Measurements from ENCODE around the gene PAM16.

Gene PAM16

GRCh38 chr16:4306470-4307214, 44.5 kb downstream of the PAM16 start:
- H3K36me3 Mint-ChIP-seq (ENCODE audit: low read depth) = peaks cover 5% of the 10 kb centered on the region
- peak overlapping the region; percentile 96 for H3K27ac Mint-ChIP-seq
- no peak for TF ChIP-seq CTCF (IDR thresholded peaks at IDR 0.05)
- H3K4me3 Mint-ChIP-seq = peak overlapping the region; percentile 89
- peak; percentile 64 for DNase-seq
- H3K9me3 Mint-ChIP-seq = no peaks in the 10 kb centered on the region
- H3K4me1 Mint-ChIP-seq = peaks cover 44% of the 10 kb centered on the region
- H3K27me3 Mint-ChIP-seq (ENCODE audit: low read depth, poor library complexity) = peaks cover 2% of the 10 kb centered on the region

- Mint-ChIP-seq H3K4me3 (peak overlapping the region; percentile 50), H3K4me1 (peaks cover 43% of the 10 kb centered on the region), H3K27me3 (ENCODE audit: low read depth, poor library complexity) (peaks cover 3% of the 10 kb centered on the region), H3K9me3 (no peaks in the 10 kb centered on the region), H3K36me3 (ENCODE audit: low read depth) (peaks cover 13% of the 10 kb centered on the region), H3K27ac (peak overlapping the region; percentile 97)
- DNase-seq = no peak
- TF ChIP-seq CTCF (IDR thresholded peaks at IDR 0.05) = no peak
These were observed 47.1 kb downstream of the PAM16 start for GRCh38 chr16:4303973-4304372.

GRCh38 chr16:4301968-4302367, 49.2 kb downstream of the PAM16 start:
- Mint-ChIP-seq H3K9me3 (no peaks in the 10 kb centered on the region), H3K4me1 (peaks cover 49% of the 10 kb centered on the region), H3K4me3 (no peak overlapping the region), H3K27me3 (ENCODE audit: low read depth, poor library complexity) (peaks cover 3% of the 10 kb centered on the region), H3K36me3 (ENCODE audit: low read depth) (peaks cover 13% of the 10 kb centered on the region), H3K27ac (no peak overlapping the region)
- no peak for TF ChIP-seq CTCF (IDR thresholded peaks at IDR 0.05)
- DNase-seq = no peak

GRCh38 chr16:4301177-4301576, 49.9 kb downstream of the PAM16 start:
- DNase-seq = no peak
- Mint-ChIP-seq H3K4me1 (peaks cover 43% of the 10 kb centered on the region), H3K9me3 (no peaks in the 10 kb centered on the region), H3K27me3 (ENCODE audit: low read depth, poor library complexity) (peaks cover 3% of the 10 kb centered on the region), H3K36me3 (ENCODE audit: low read depth) (peaks cover 13% of the 10 kb centered on the region), H3K4me3 (no peak overlapping the region), H3K27ac (no peak overlapping the region)
- TF ChIP-seq CTCF (IDR thresholded peaks at IDR 0.05) = no peak

- peak overlapping the region; percentile 37 for H3K4me3 Mint-ChIP-seq
- peaks cover 3% of the 10 kb centered on the region for H3K27me3 Mint-ChIP-seq (ENCODE audit: low read depth, poor library complexity)
These were observed 52.2 kb downstream of the PAM16 start for GRCh38 chr16:4298761-4299522.

More at GRCh38 chr16:4298761-4299522, 52.2 kb downstream of the PAM16 start:
- Mint-ChIP-seq H3K9me3 (no peaks in the 10 kb centered on the region), H3K27ac (peak overlapping the region; percentile 97), H3K36me3 (ENCODE audit: low read depth) (peaks cover 13% of the 10 kb centered on the region), H3K4me1 (peaks cover 41% of the 10 kb centered on the region)
- DNase-seq = peak; percentile 62
- no peak for TF ChIP-seq CTCF (IDR thresholded peaks at IDR 0.05)

Measured in nephron progenitor cell (in vitro differentiated cells).